Activated naive CD8-positive, alpha-beta T cell (primary cell): ENCODE measurements around the gene MIA.
"Not testable (repeated sequence)": the region's sequence is repeated elsewhere in the genome, so short reads cannot be mapped to it uniquely, and the experiment has no call there.

Experiments
- H3K27ac Mint-ChIP-seq: one replicate; pipeline ENCODE4 v1.8.0; 2021; ENCODE audit warnings: mixed read lengths
- H3K27me3 Mint-ChIP-seq: one replicate; pipeline ENCODE4 v1.8.0; 2021; ENCODE audit warnings: mixed read lengths
- H3K36me3 Mint-ChIP-seq: one replicate; pipeline ENCODE4 v1.8.0; 2021; ENCODE audit warnings: mixed read lengths
- H3K4me1 Mint-ChIP-seq: one replicate; pipeline ENCODE4 v1.8.0; 2021; ENCODE audit warnings: low read depth, mixed read lengths
- H3K4me3 Mint-ChIP-seq: one replicate; pipeline ENCODE4 v1.8.0; 2021; ENCODE audit warnings: mild to moderate bottlenecking, mixed read lengths
- H3K9me3 Mint-ChIP-seq: one replicate; pipeline ENCODE4 v1.8.0; 2021; ENCODE audit warnings: low read depth, mixed read lengths

MIA gene

DNA sequence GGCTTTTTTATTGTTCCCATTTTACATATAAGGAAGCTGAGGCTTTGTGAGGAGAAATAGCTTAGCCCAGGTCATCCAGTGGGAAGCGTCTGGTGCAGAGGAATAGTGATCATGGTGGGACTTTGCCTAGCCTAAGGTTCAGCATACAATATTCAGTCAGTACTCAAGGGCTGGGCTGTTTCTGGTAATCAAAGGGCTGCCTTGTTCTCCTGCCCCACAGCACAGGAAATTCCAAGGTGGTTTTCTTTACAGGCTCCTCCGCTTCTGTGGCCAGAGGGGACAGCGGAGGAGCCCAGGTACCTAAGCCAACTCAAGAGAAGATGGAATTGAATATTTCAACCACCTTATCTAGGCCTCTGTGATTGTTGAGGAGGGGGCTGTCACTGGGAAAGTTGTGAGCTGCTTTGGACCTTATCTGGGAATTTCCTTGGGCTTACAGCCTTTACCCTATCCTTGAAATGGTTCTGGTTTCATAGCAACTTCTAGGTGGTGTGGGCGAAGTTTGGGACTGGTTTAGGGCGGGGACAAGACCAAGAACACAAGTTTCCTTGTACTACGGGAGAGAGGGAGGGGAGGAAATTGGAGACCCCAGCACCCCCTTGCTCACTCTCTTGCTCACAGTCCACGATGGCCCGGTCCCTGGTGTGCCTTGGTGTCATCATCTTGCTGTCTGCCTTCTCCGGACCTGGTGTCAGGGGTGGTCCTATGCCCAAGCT lies at the start of gene MIA:
Gene MIA (plus strand): TSS at position 606 of the 716 bp plus-strand sequence. CDS start 22 bp downstream, at position 628.
- H3K9me3 Mint-ChIP-seq, result no peaks in the 10 kb centered on the region
- peaks cover 36% of the 10 kb centered on the region for H3K4me1 Mint-ChIP-seq
- peak within 1 kb of the TSS; percentile 41 for H3K27ac Mint-ChIP-seq
- no peaks in the 10 kb centered on the region for H3K27me3 Mint-ChIP-seq
- peaks cover 4% of the 10 kb centered on the region for H3K36me3 Mint-ChIP-seq
- H3K4me3 Mint-ChIP-seq, result no peak within 1 kb of the TSS

DNA sequence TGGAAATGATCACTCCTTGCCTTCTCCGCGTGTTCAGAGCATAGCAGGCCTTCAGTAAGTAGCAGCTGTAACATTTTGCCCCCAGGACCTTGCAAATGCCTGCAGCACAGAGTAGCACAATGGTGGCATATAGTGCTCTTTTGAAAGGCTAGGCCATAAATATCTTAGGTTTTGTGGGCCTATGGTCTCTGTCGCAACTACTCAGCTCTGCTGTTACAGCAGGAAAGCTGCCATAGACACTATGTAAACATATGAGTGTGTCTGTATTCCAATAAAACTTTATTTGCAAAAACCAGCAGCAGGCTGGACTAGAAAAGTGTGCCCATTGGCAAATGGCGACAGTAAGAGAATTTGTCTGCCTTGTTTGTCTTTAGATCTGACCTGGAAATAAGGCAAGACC lies 49.0 kb upstream of the MIA start:
- H3K27me3 Mint-ChIP-seq, result no peaks in the 10 kb centered on the region
- no peaks in the 10 kb centered on the region for H3K9me3 Mint-ChIP-seq
- H3K4me3 Mint-ChIP-seq, result no peak overlapping the region
- peaks cover 9% of the 10 kb centered on the region for H3K36me3 Mint-ChIP-seq
- H3K27ac Mint-ChIP-seq, result no peak overlapping the region
- H3K4me1 Mint-ChIP-seq, result peaks cover 12% of the 10 kb centered on the region

DNA sequence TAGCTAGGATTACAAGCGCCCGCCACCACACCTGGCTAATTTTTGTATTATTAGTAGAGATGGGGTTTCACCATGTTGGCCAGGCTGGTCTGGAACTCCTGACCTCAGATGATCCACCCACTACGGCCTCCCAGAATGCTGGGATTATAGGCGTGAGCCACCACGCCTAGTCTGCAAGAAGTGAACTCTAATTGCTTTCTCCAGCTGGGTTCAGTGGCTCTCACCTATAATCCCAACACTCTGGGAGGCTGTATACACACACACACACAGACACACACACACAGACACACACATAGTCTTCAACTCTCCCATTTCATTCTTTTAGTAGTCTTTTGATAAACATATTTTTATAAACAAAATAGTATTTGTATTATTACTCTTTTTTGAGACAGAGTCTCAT lies 45.3 kb upstream of the MIA start:
- not testable (repeated sequence) for H3K4me3 Mint-ChIP-seq, H3K27me3 Mint-ChIP-seq, H3K27ac Mint-ChIP-seq, H3K4me1 Mint-ChIP-seq, H3K9me3 Mint-ChIP-seq
- H3K36me3 Mint-ChIP-seq, result peaks cover 22% of the 10 kb centered on the region

DNA sequence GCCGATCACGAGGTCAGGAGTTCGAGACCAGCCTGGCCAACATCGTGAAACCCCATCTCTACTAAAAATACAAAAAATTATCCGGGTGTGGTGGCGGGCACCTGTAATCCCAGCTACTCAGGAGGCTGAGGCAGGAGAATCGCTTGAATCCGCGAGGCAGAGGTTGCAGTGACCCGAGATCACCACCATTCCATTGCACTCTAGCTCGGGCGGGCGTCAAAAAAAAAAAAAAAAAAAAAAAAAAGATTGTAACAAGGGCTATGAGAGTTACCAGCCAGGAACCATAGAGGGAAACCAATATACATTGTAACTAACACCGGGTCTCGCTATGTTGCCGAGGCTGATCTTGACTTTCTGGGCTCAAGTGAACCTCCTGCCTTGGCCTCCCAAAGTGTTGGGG lies 43.0 kb upstream of the MIA start:
- H3K4me1 Mint-ChIP-seq, H3K4me3 Mint-ChIP-seq, H3K9me3 Mint-ChIP-seq, H3K27ac Mint-ChIP-seq, H3K27me3 Mint-ChIP-seq: not testable (repeated sequence)
- H3K36me3 Mint-ChIP-seq, result peaks cover 20% of the 10 kb centered on the region

DNA sequence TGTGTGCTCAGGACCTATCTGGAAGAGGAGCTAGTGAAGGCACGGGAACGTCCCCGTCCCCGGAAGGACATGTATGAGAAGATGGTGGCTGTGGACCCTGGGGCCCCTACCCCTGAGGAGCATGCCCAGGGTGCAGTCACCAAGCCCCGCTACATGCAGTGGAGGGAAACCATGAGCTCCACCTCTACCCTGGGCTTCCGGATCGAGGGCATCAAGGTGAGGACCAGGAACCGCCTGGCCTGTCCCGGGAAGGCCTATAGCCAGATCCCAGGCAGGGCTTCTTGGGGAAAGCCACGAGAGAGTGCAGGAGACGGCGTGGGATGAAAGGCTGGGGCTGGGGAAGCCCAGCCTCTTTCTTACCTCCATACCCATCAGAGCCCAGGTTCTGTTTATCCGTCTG lies 42.2 kb upstream of the MIA start:
- no peaks in the 10 kb centered on the region for H3K4me1 Mint-ChIP-seq
- peaks cover 21% of the 10 kb centered on the region for H3K36me3 Mint-ChIP-seq

DNA sequence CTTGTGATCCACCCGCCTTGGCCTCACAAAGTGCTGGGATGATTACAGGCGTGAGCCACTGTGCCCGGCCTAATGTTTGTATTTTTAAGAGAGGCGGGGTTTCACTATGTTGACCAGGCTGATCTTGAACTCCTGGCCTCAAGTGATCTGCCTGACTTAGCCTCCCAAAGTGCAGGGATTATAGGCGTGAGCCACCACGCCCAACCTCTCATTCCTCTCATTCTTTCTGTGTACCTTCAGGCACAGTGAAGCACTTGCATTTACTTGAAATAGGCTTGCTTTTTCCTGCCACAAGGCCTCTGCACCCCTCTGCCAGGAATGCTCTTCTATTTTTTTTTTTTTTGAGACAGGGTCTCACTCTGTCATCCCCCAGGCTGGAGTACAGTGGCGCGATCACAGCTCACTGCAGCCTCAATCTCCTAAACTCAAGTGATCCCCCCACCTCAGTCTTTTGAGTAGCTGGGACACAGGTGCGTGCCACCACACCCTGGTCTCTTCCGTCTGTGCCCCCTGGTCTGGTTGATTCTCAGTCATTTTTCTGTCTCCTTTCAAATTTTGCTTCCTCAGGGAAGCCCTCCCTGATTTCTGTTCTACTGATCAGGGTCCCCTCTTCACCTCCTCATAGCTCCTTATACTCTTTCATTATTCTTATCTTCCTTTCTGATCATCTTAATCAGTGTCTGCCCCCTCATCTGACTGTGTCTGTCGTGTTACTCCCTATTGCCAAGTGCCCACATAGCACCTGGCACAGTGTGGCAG lies 40.1 kb upstream of the MIA start:
- Mint-ChIP-seq H3K27me3 (no peaks in the 10 kb centered on the region), H3K27ac (no peak overlapping the region), H3K4me3 (no peak overlapping the region), H3K9me3 (no peaks in the 10 kb centered on the region), H3K36me3 (peaks cover 21% of the 10 kb centered on the region), H3K4me1 (no peaks in the 10 kb centered on the region)

More for the DNA sequence above, 42.2 kb upstream of the MIA start:
- H3K27me3 Mint-ChIP-seq, result no peaks in the 10 kb centered on the region
- no peak overlapping the region for H3K27ac Mint-ChIP-seq
- no peaks in the 10 kb centered on the region for H3K9me3 Mint-ChIP-seq
- no peak overlapping the region for H3K4me3 Mint-ChIP-seq

DNA sequence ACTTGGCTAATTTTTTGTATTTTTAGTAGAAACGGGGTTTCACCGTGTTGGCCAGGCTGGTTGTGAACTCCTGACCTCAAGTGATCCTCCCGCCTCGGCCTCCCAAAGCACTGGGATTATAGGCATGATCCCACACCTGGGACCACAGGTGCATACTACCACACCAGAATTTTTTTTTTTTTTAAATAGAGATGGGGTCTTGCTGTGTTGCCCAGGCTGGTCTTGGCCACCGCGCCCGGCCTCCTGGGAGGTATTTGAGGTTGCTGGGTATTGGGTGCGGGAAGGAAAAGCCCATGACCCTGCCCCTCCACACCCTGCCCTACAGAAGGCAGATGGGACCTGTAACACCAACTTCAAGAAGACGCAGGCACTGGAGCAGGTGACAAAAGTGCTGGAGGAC lies 38.7 kb upstream of the MIA start:
- no peaks in the 10 kb centered on the region for H3K4me1 Mint-ChIP-seq
- H3K9me3 Mint-ChIP-seq, result no peaks in the 10 kb centered on the region
- no peak overlapping the region for H3K27ac Mint-ChIP-seq
- peaks cover 14% of the 10 kb centered on the region for H3K36me3 Mint-ChIP-seq
- no peaks in the 10 kb centered on the region for H3K27me3 Mint-ChIP-seq
- H3K4me3 Mint-ChIP-seq, result no peak overlapping the region

DNA sequence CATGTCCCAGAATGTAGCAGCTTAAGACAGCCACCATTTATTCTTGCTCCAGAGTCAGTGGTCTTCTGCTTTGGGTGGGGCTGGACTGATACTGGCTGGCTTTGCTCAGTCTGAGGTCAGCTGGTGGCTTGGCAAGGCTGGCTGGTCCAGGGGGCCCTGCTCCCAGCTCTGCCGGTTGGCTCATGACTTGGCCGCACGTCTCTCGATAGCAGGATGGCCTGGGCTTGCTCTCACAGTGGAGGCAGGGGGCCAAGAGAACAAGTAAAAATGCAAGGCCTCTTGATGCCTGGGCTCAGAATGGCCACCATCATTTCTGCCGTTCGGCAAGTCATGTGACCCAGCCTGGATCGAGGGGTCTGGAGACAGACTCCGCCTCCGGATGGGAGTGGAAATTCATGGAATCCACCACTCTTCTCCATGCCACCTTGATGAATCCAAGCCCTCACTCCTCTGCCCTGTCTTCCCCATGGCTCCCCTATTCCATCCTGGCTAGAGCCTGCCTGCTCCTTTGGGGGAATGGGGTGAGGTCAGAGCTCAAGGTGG lies 38.1 kb upstream of the MIA start:
- no peak overlapping the region for H3K27ac Mint-ChIP-seq
- peaks cover 14% of the 10 kb centered on the region for H3K36me3 Mint-ChIP-seq
- H3K4me1 Mint-ChIP-seq, result no peaks in the 10 kb centered on the region
- no peaks in the 10 kb centered on the region for H3K27me3 Mint-ChIP-seq
- H3K4me3 Mint-ChIP-seq, result no peak overlapping the region
- no peaks in the 10 kb centered on the region for H3K9me3 Mint-ChIP-seq

DNA sequence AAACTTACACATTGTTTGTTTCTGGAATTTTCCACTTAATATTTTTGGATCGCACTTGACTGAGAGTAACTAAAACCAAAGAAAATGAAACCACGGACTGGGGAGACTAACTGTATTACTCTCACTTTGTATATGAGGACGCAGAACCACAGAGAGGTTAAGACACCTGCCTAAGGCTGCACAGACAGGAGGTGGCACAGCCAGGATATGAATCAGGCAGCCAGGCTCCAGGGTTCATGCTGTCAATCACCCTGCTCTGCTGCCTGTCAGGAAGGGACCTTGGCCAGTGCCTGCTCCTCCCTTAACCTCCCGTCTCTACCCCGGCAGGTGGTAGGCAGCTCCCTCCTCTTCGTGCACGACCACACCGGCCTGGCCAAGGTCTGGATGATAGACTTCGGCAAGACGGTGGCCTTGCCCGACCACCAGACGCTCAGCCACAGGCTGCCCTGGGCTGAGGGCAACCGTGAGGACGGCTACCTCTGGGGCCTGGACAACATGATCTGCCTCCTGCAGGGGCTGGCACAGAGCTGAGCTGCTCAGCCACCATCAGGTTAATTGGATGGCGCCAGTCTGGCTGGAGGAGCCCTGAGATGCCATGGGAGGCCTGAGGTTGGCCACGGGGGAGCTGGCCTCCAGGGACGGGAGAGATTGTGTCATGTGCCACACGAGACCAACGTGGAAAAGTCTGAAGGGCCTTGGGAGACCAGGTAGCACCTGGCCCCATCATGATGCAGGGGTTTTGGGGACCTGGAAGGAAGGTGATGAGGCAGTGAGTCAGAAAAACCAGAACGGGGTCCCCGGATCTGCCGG lies 36.1 kb upstream of the MIA start:
- no peaks in the 10 kb centered on the region for H3K9me3 Mint-ChIP-seq

DNA sequence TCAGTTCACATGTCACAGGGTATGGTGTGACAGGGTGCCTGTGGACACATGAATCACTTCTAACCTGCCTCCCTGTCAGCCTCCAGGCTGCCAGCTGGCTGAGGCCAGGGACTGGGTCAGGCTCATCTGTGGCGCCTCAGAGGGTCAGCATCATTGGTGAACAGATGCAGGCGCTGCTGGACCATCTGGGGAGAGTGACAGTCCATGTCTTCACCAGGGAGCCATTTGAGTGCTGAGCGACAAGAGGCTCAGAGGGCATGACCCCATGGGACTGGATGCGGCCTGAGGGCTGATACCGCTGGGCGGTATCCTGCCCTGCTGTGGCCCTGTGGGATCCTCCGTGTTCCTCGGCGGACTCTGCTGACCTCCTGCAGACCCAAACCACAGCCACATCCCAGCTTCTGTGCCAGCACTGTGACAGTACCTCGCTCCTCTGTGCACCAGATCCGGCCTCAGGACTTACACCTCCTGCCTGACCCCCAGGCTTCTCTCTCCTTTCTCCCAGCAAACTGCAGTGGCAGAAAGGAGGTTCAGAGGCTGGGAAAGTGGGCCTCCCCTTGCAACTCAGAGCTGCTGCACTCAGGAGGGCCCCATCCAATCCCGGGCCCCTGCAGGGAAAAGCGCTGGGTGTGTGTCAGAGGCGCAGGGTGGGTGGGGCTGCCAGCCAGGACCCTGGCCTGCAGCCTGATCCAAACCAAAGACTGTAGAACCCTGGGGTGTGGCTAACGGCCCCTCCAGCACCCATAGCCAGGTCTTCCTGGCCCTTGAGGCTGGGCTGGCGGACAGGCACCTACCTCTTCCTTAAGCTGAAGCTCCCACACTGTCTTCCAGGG lies 35.2 kb upstream of the MIA start:
- H3K4me3 Mint-ChIP-seq, result no peak overlapping the region
- H3K4me1 Mint-ChIP-seq, result no peaks in the 10 kb centered on the region
- peaks cover 2% of the 10 kb centered on the region for H3K36me3 Mint-ChIP-seq
- no peaks in the 10 kb centered on the region for H3K27me3 Mint-ChIP-seq
- no peak overlapping the region for H3K27ac Mint-ChIP-seq
- H3K9me3 Mint-ChIP-seq, result no peaks in the 10 kb centered on the region

More for the DNA sequence above, 36.1 kb upstream of the MIA start:
- Mint-ChIP-seq H3K4me1 (no peaks in the 10 kb centered on the region), H3K27ac (no peak overlapping the region), H3K36me3 (peaks cover 4% of the 10 kb centered on the region), H3K27me3 (no peaks in the 10 kb centered on the region), H3K4me3 (no peak overlapping the region)

DNA sequence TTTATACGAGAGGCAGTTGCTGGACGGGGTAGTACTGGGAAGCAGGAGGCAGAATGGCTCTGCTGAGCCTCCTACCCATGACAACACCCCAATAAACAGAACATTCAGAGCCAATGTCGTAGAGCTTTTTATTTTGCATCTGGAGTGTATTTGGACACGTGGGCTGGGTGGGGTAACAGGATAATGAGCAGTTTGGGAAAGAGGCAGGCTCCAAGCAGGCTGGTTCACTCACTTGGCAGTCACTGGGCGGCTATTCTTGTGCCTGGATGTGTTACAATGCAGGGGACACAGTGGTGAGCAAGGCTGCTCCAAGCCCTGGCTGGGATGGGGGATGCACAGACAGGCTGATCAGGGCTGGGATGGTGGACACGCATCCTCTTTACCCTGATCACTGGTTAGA lies 34.6 kb upstream of the MIA start:
- Mint-ChIP-seq H3K9me3 (no peaks in the 10 kb centered on the region), H3K4me1 (no peaks in the 10 kb centered on the region), H3K36me3 (peaks cover 2% of the 10 kb centered on the region), H3K4me3 (no peak overlapping the region), H3K27ac (no peak overlapping the region), H3K27me3 (no peaks in the 10 kb centered on the region)

DNA sequence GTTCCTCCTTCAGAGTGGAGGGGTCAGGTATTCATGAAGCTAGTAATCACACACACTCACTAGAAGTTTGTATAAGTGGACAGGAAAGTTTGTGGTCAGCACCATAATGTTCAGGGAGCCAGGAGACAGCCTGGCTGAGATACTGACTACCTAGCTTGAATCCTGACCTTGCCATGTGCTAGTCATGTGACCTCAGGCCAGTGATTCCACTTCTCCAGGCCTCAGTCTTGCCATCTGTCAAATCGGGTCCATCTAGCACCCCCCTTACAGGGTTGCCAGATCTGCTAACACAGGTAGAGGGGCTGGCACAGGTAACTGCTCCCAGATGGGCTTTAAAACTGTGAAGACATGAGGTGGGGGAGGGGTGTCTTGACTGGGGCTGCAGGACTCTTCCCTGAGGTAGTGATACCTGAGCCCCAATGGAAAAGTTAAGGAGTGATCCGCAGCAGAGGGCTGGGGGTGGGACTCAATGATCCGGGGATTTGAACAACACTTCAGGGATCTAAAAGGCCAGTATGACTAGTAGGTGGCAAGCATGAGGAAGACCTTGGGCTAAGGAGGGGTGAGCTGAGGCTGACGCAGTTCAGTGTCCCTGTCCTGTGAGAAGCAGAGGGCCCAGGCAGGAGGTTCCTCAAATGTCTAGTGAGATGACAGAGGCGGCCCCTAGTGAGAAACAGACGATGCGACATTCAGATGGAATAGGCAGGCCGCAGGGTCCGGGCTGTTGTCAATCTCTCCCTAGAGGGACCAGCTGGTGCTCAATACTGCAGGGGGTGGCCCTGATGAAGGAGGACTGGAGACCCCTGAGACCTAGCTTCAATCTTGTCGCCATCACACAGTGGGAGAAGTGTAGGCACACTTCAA lies 33.6 kb upstream of the MIA start:
- peaks cover 2% of the 10 kb centered on the region for H3K36me3 Mint-ChIP-seq
- H3K4me1 Mint-ChIP-seq, result no peaks in the 10 kb centered on the region

DNA sequence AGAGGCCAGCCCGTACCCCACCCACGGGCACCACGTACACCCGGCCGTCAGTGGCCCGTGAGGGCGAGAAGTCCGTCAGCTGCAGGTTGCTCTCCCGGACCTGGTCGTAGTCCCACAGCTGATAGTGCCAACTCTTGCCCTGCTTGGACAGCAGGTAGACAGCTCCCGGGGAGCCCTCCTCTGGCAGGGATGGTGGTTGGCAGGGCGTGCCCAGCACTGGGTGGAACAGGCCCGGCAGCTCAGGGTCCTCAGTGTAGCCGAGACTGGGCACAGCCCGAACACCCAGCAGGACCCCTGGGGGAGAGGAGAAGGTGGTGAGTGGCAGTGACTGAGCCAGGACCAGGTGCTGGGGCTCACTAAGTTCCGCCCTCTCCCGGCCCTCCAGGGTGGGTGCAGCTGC lies 32.8 kb upstream of the MIA start:
- H3K36me3 Mint-ChIP-seq, result peaks cover 2% of the 10 kb centered on the region
- H3K27me3 Mint-ChIP-seq, result no peaks in the 10 kb centered on the region
- H3K4me1 Mint-ChIP-seq, result no peaks in the 10 kb centered on the region
- no peak overlapping the region for H3K27ac Mint-ChIP-seq
- no peak overlapping the region for H3K4me3 Mint-ChIP-seq
- H3K9me3 Mint-ChIP-seq, result no peaks in the 10 kb centered on the region

More for the DNA sequence above, 33.6 kb upstream of the MIA start:
- no peak overlapping the region for H3K4me3 Mint-ChIP-seq
- no peaks in the 10 kb centered on the region for H3K9me3 Mint-ChIP-seq
- H3K27me3 Mint-ChIP-seq, result no peaks in the 10 kb centered on the region
- H3K27ac Mint-ChIP-seq, result no peak overlapping the region
